DMS153 treated with DMSO at 0.1 percent for 48 hours (cell line): ENCODE results near the gene ZSWIM3.
"Not testable (repeated sequence)": the region's sequence is repeated elsewhere in the genome, so short reads cannot be mapped to it uniquely, and the experiment has no call there.

ENCODE experiments used
- DNase-seq: peaks from one replicate; lab custom pipeline; 2025; ENCODE audit not compliant: unreplicated experiment; lab: John Stamatoyannopoulos, UW

Gene ZSWIM3

GRCh38 chr20:45859916-45860315, 2.5 kb downstream of the ZSWIM3 start:
- no peak for DNase-seq

GRCh38 chr20:45860560-45861220, 3.3 kb downstream of the ZSWIM3 start:
- no peak for DNase-seq

GRCh38 chr20:45861221-45862075, 4.0 kb downstream of the ZSWIM3 start:
- DNase-seq = peak; percentile 15

GRCh38 chr20:45863543-45864470, 6.4 kb downstream of the ZSWIM3 start:
- DNase-seq = peak; percentile 14

GRCh38 chr20:45866454-45866853, 9.0 kb downstream of the ZSWIM3 start:
- no peak for DNase-seq

- no peak for DNase-seq
These were observed 9.9 kb downstream of the ZSWIM3 start for GRCh38 chr20:45867136-45867818.

- no peak for DNase-seq
These were observed 10.4 kb downstream of the ZSWIM3 start for GRCh38 chr20:45867819-45868176.

- no peak for DNase-seq
These were observed 15.2 kb downstream of the ZSWIM3 start for GRCh38 chr20:45872626-45873025.

- DNase-seq = no peak
These were observed 16.1 kb downstream of the ZSWIM3 start for GRCh38 chr20:45873409-45874103.

- not testable (repeated sequence) for DNase-seq
These were observed 16.7 kb downstream of the ZSWIM3 start for GRCh38 chr20:45874104-45874481.

GRCh38 chr20:45874576-45874975, 17.2 kb downstream of the ZSWIM3 start:
- DNase-seq = no peak

- no peak for DNase-seq
These were observed 20.8 kb downstream of the ZSWIM3 start for GRCh38 chr20:45878076-45878761.

GRCh38 chr20:45880988-45881788, 23.8 kb downstream of the ZSWIM3 start, which contains the start of gene ZSWIM1:
Gene ZSWIM1, plus strand, starts transcription at chr20:45881227. Its CDS starts 1,366 bp downstream, at chr20:45882593.
- peak; percentile 96 for DNase-seq

- DNase-seq = no peak
These were observed 25.2 kb downstream of the ZSWIM3 start for GRCh38 chr20:45882469-45883099.

GRCh38 chr20:45883100-45883469, 25.7 kb downstream of the ZSWIM3 start:
- DNase-seq = no peak

- no peak for DNase-seq
These were observed 29.4 kb downstream of the ZSWIM3 start for GRCh38 chr20:45886590-45887345.

- DNase-seq = no peak
These were observed 29.9 kb downstream of the ZSWIM3 start, which contains the start of gene SPATA25 for GRCh38 chr20:45887346-45887715. Gene SPATA25, minus strand, starts transcription at chr20:45887622. Its CDS starts 32 bp downstream, at chr20:45887590.

GRCh38 chr20:45888681-45889080, 31.3 kb downstream of the ZSWIM3 start:
- DNase-seq = no peak
